PFSK-1 (cell line): ENCODE measurements around the gene PNLDC1. TPM values are rescaled to one million over a fixed set of nuclear protein-coding genes. Genes with fewer than 3 reads are reported as not detected.

ENCODE experiments used
- FOXP2 ChIP-seq: optimal IDR thresholded peaks from 2 replicates; pipeline ENCODE3; 2011; ENCODE audit warnings: borderline replicate concordance, control low read depth, inconsistent platforms; ENCODE audit not compliant: insufficient read depth; ENCODE audit errors: extremely low read length, extremely low read depth
- POLR2AphosphoS5 ChIP-seq: IDR thresholded peaks from 2 replicates; pipeline ENCODE4 v1.6.1; 2012; ENCODE audit warnings: low read depth, mild to moderate bottlenecking, control low read depth, low read length, moderate library complexity
- REST ChIP-seq, 2 experiments: IDR thresholded peaks; 2 replicates each; pipeline versions ENCODE4 v1.6.1 to v1.8.0; 2011 to 2012; ENCODE audit warnings: low read depth in 2 of 2, low read length in 2 of 2, control low read depth in 1 of 2, inconsistent platforms in 1 of 2, mild to moderate bottlenecking in 1 of 2, moderate library complexity in 1 of 2; ENCODE audit not compliant: insufficient read depth in 1 of 2
- SIN3A ChIP-seq: IDR thresholded peaks from 2 replicates; pipeline ENCODE4 v1.6.1; 2012; ENCODE audit warnings: mild to moderate bottlenecking, low read length, moderate library complexity, borderline replicate concordance; ENCODE audit not compliant: insufficient read depth
- TAF1 ChIP-seq: IDR thresholded peaks from 2 replicates; pipeline ENCODE4 v1.6.1; 2012; ENCODE audit warnings: low read length, control low read depth, borderline replicate concordance; ENCODE audit not compliant: insufficient read depth
- polyA plus RNA-seq: library from polyadenylated mRNA; unstranded; fragments of >200 nt; gene quantifications from one replicate; pipeline ENCODE4 v1.2.1, GENCODE V29; 2012; ENCODE audit warnings: low read depth, missing spikeins; ENCODE audit not compliant: insufficient read length

Gene PNLDC1
- polyA plus RNA-seq, result not detected

DNA sequence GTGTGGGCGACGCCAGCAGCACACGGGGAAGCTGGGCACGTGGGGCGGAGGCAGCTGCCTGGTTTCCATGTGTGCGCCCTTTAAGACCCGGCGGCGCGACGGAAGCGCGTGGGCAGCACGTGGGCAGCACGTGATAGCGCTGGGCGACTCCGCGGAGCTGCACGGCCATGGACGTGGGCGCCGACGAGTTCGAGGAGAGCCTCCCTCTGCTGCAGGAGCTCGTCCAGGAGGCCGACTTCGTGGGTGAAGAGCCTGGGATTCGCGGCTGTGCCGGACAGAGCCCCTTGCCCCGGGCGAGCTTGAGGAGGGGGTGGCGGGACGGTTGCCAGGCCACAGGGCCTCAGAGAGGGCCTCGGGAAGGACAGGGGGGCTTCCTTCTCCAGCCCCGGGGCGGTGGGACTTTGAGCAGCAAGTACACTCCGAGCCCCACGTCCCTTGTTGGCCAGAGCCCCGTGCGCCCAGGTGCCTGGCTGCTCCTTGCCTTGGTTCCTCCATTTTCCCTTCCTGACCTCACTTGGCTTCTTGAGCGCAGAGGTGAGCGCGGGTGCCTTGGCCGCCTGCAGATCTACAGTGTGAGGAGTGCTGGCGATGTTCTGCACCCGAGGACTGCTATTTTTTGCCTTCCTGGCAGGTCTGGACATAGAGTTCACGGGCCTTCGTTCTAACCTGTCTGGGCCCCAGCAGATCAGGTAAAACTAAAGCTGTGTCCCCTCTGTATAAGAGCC lies at the start of gene PNLDC1:
PNLDC1 (plus strand) TSS at position 136 of the 725 bp plus-strand sequence; CDS start at position 168, 32 bp downstream.
- TF ChIP-seq FOXP2, result no peak
- TF ChIP-seq REST (IDR thresholded peaks at IDR 0.05; ENCODE audit: insufficient read depth in 1 of 2, low read depth in 2 of 2, low read length in 2 of 2), result no peak
- no peak for TF ChIP-seq TAF1
- no peak for TF ChIP-seq SIN3A
- no peak for TF ChIP-seq POLR2AphosphoS5

GRCh38 chr6:159751448-159751847 lies 48.6 kb upstream of the PNLDC1 start:
- TF ChIP-seq FOXP2 (no peak), TAF1 (no peak), SIN3A (no peak), POLR2AphosphoS5 (no peak), REST (IDR thresholded peaks at IDR 0.05; ENCODE audit: insufficient read depth in 1 of 2, low read depth in 2 of 2, low read length in 2 of 2) (no peak)

DNA sequence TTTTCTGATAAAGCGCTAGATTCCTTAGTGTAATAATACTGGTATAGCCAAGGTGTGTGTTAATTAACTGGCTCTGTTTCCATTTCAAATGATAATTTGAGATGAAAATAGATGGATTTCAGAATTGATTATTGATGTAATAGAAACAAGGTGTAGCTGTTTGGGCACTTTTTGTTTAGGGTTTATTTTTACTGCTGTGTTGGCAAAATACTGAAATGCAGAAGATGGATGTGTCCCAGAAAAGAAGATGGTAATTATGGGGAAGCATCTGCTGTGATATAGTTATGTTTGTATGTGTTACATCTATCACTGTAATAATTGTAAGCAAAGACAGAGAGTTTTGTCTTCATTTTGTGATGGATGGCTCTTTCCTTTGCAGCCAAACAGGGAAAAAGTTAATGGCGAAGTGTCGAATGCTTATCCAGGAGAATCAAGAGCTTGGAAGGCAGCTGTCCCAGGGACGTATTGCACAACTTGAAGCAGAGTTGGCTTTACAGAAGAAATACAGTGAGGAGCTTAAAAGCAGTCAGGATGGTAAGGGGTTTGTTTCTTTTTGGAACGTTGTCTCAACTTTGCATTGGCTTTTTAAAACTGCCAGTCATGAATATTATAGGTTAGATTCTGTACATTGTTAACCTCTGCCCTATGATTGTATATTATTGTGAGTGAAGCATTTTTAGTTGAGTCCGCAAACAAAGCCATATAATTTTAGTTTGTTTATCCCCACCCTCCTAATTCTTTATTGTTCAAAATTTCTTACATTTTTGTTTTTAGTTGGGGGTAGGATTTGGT lies 46.8 kb upstream of the PNLDC1 start:
- TF ChIP-seq FOXP2 (no peak), SIN3A (no peak), POLR2AphosphoS5 (no peak)

GRCh38 chr6:159754401-159754800 lies 45.7 kb upstream of the PNLDC1 start:
- no peak for TF ChIP-seq REST (IDR thresholded peaks at IDR 0.05; ENCODE audit: insufficient read depth in 1 of 2, low read depth in 2 of 2, low read length in 2 of 2)
- TF ChIP-seq POLR2AphosphoS5, result no peak
- no peak for TF ChIP-seq TAF1
- TF ChIP-seq FOXP2, result no peak
- TF ChIP-seq SIN3A, result no peak

GRCh38 chr6:159754959-159755914 lies 44.8 kb upstream of the PNLDC1 start:
- TF ChIP-seq SIN3A (no peak), FOXP2 (no peak), POLR2AphosphoS5 (0 out of 2 replicates have a peak, but pooled peaks have one; percentile 2)
